ENCODE data around the gene TNFRSF1B. TPM values are rescaled to one million over a fixed set of nuclear protein-coding genes. Genes with fewer than 3 reads are reported as not detected.

The TNFRSF1B gene
- total RNA-seq, 3 donors from 2014 or later, result 218 to 255 (median 229) TPM

DNA sequence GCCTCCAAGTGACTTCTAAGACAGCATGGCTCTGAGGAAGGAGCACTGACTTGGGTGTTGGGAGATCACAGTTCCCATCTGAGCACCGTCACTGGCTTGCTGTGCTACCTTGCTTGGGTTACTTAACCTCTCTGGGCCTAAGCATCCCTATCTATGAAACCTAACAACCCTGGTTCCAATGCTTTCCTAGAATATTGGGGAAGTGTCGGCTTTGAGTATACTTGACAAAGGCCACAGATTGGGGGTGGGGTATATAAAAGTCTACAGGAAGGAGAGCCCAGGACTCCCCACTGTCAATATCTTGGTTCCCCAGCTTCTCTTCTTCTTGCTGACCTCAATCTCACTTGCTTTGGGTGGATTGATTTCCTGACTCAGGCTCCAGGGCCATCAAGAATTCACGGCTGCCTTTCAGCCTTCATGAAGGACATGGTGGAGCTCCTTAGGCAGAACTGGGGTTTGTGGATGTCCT is 6.3 kb downstream of the TNFRSF1B start:
- ATAC-seq, result no peak
- Mint-ChIP-seq H3K36me3 (ENCODE audit: insufficient read depth) (peaks cover 34% of the 10 kb centered on the region), H3K27me3 (ENCODE audit: low read depth) (no peaks in the 10 kb centered on the region)

GRCh38 chr1:12173631-12174121 is 6.9 kb downstream of the TNFRSF1B start:
- no peaks in the 10 kb centered on the region for H3K27me3 Mint-ChIP-seq (ENCODE audit: low read depth)
- peaks cover 33% of the 10 kb centered on the region for H3K36me3 Mint-ChIP-seq (ENCODE audit: insufficient read depth)
- peak overlapping the region; percentile 80 for H3K4me3 Mint-ChIP-seq
- ATAC-seq (peak; percentile 8 to 12), DNase-seq (peak; percentile 96)
- peaks cover 96% of the 10 kb centered on the region for H3K4me1 Mint-ChIP-seq (ENCODE audit: low read depth)
- H3K9me3 Mint-ChIP-seq, result peaks cover 5% of the 10 kb centered on the region

More for the DNA sequence above, 6.3 kb downstream of the TNFRSF1B start:
- Mint-ChIP-seq H3K4me1 (ENCODE audit: low read depth) (peaks cover 92% of the 10 kb centered on the region), H3K4me3 (peak overlapping the region; percentile 80), H3K9me3 (peaks cover 5% of the 10 kb centered on the region)
- no peak for DNase-seq

- ATAC-seq, result no peak
- H3K4me3 Mint-ChIP-seq, result peak overlapping the region; percentile 80
- peaks cover 96% of the 10 kb centered on the region for H3K4me1 Mint-ChIP-seq (ENCODE audit: low read depth)
- H3K36me3 Mint-ChIP-seq (ENCODE audit: insufficient read depth), result peaks cover 21% of the 10 kb centered on the region
- H3K9me3 Mint-ChIP-seq, result peaks cover 5% of the 10 kb centered on the region
- no peaks in the 10 kb centered on the region for H3K27me3 Mint-ChIP-seq (ENCODE audit: low read depth)
- no peak for DNase-seq
Measured at GRCh38 chr1:12174924-12175810, 8.4 kb downstream of the TNFRSF1B start.

- Mint-ChIP-seq H3K27me3 (ENCODE audit: low read depth) (no peaks in the 10 kb centered on the region), H3K4me1 (ENCODE audit: low read depth) (peaks cover 92% of the 10 kb centered on the region), H3K9me3 (peaks cover under 1% of the 10 kb centered on the region), H3K4me3 (peak overlapping the region; percentile 65), H3K36me3 (ENCODE audit: insufficient read depth) (peaks cover 16% of the 10 kb centered on the region)
- no peak for DNase-seq
- ATAC-seq, result no peak
Measured at GRCh38 chr1:12176298-12177118, 9.7 kb downstream of the TNFRSF1B start.

DNA sequence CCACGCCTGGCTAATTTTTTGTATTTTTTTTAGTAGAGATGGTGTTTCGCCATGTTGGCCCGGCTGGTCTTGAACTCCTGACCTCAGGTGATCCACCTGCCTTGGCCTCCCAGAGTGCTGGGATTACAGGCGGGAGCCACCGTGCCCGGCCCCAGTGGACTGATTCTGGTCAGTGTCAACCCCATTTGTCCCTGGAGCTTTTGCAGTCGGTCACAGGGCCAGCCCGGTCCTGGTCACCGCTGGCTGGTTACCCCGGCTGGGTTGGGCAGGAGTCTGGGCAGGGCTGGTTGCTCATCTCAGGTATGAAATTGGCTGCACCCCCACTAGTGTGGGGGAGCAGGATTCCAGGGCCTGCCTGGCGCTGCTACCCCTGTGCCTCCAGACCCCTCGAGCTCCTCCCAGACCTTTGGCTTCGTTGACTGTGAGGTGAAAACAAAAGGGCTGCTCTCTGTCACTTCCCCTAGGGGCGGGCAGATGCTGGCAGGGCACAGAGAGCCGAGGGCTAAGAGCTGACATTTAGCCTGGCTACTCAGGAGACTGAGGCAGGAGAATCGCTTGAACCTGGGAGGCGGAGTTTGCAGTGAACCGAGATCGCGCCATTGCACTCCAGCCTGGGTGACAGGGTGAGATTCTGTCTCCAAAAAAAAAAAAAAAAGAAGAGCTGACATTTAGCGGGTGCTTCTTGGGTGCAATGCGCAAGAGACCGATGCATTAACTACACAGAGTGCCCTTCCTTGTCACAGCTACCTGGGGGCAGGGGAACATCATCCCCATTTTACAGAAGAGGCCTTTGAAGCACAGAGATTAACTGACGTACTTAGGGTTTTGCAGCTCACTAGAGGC is 10.6 kb downstream of the TNFRSF1B start:
- Mint-ChIP-seq H3K36me3 (ENCODE audit: insufficient read depth) (peaks cover 16% of the 10 kb centered on the region), H3K27me3 (ENCODE audit: low read depth) (no peaks in the 10 kb centered on the region), H3K4me1 (ENCODE audit: low read depth) (peaks cover 92% of the 10 kb centered on the region), H3K9me3 (no peaks in the 10 kb centered on the region), H3K4me3 (peak overlapping the region; percentile 79)
- DNase-seq (no peak), ATAC-seq (no peak)

- H3K4me3 Mint-ChIP-seq, result peak overlapping the region; percentile 79
- peaks cover 92% of the 10 kb centered on the region for H3K4me1 Mint-ChIP-seq (ENCODE audit: low read depth)
- DNase-seq (peak; percentile 98), ATAC-seq (peak; percentile 78 to 80)
- H3K9me3 Mint-ChIP-seq, result no peaks in the 10 kb centered on the region
- H3K27me3 Mint-ChIP-seq (ENCODE audit: low read depth), result no peaks in the 10 kb centered on the region
- H3K36me3 Mint-ChIP-seq (ENCODE audit: insufficient read depth), result peaks cover 16% of the 10 kb centered on the region
Measured at GRCh38 chr1:12177999-12178441, 11.2 kb downstream of the TNFRSF1B start.

DNA sequence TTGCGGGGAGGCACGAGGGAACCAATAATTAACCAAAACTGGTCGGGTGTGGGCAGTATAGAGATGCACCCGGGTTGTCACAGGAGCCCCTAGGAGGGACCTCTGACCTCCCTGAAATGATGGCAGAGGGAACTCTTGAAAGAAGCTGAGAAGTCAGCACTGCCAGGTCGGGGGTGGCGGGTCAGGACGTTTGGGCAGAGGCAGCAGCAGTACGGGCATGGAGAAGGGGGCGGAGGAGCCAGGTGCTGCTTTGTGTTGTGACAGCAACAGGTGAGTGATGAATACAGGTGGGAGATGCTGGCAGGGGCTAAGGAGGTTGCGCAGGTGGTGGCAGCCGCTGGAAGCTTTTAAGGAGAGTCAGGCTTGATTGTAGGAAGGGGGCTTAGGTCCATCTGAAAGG is 11.7 kb downstream of the TNFRSF1B start:
- Mint-ChIP-seq H3K27me3 (ENCODE audit: low read depth) (no peaks in the 10 kb centered on the region), H3K36me3 (ENCODE audit: insufficient read depth) (peaks cover 16% of the 10 kb centered on the region), H3K9me3 (no peaks in the 10 kb centered on the region), H3K4me3 (peak overlapping the region; percentile 79), H3K4me1 (ENCODE audit: low read depth) (peaks cover 90% of the 10 kb centered on the region)
- ATAC-seq, result no peak
- DNase-seq, result no peak

DNA sequence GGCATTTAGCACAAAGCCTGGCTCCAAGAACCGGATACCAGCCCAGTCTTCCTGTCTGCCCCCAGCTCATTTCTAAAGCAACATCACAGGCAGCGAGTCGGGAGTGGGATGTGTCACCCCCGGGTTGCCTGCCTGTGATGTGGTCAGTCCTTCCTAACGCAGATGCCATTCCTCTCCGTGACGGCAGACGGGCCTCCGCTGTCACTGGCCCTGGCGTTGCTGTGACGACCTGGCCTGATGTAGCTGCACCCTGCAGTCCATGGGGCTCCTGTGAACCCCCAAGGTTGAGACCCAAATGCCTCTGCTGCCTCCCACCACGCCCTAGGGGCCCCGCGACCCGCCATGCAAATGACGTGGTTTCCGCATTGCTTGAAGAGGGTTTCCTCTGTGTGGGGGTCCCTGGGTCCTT is 12.3 kb downstream of the TNFRSF1B start:
- peaks cover 14% of the 10 kb centered on the region for H3K36me3 Mint-ChIP-seq (ENCODE audit: insufficient read depth)
- ATAC-seq, result peak; percentile 71 to 72

GRCh38 chr1:12179676-12180075 is 12.9 kb downstream of the TNFRSF1B start:
- H3K27me3 Mint-ChIP-seq (ENCODE audit: low read depth), result no peaks in the 10 kb centered on the region
- H3K9me3 Mint-ChIP-seq, result no peaks in the 10 kb centered on the region
- H3K4me3 Mint-ChIP-seq, result peak overlapping the region; percentile 79
- peaks cover 86% of the 10 kb centered on the region for H3K4me1 Mint-ChIP-seq (ENCODE audit: low read depth)
- peaks cover 14% of the 10 kb centered on the region for H3K36me3 Mint-ChIP-seq (ENCODE audit: insufficient read depth)
- ATAC-seq, result no peak
- DNase-seq, result no peak

More for the DNA sequence above, 12.3 kb downstream of the TNFRSF1B start:
- Mint-ChIP-seq H3K4me1 (ENCODE audit: low read depth) (peaks cover 90% of the 10 kb centered on the region), H3K27me3 (ENCODE audit: low read depth) (no peaks in the 10 kb centered on the region), H3K4me3 (peak overlapping the region; percentile 79), H3K9me3 (no peaks in the 10 kb centered on the region)
- peak; percentile 84 for DNase-seq

- ATAC-seq, result no peak
- no peaks in the 10 kb centered on the region for H3K27me3 Mint-ChIP-seq (ENCODE audit: low read depth)
- H3K4me3 Mint-ChIP-seq, result no peak overlapping the region
- peaks cover 84% of the 10 kb centered on the region for H3K4me1 Mint-ChIP-seq (ENCODE audit: low read depth)
- no peak for DNase-seq
- no peaks in the 10 kb centered on the region for H3K9me3 Mint-ChIP-seq
- H3K36me3 Mint-ChIP-seq (ENCODE audit: insufficient read depth), result peaks cover 14% of the 10 kb centered on the region
Measured at GRCh38 chr1:12180315-12180714, 13.5 kb downstream of the TNFRSF1B start.

DNA sequence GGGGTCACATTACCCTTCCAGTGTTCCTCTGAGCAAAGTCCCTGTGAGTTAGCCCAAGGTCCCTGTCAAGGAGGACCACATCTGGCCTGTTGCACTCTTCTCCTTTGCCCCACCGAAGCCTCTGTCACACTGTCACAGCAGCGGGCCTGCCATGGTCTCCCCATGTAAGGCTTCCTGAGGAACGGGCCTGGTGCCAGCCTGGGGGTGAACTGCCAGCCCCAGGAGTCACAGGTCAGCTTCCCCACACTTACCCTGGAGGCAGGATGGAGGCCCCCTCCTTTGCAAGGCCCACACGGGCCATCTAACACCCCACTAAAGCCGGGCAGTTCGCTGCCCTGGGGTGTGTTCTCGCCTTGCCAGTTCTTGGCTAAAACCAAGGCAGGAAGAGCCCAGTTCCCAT is 14.1 kb downstream of the TNFRSF1B start:
- no peak for DNase-seq
- Mint-ChIP-seq H3K4me1 (ENCODE audit: low read depth) (peaks cover 83% of the 10 kb centered on the region), H3K9me3 (no peaks in the 10 kb centered on the region), H3K36me3 (ENCODE audit: insufficient read depth) (peaks cover 14% of the 10 kb centered on the region), H3K27me3 (ENCODE audit: low read depth) (no peaks in the 10 kb centered on the region), H3K4me3 (no peak overlapping the region)
- no peak for ATAC-seq

DNA sequence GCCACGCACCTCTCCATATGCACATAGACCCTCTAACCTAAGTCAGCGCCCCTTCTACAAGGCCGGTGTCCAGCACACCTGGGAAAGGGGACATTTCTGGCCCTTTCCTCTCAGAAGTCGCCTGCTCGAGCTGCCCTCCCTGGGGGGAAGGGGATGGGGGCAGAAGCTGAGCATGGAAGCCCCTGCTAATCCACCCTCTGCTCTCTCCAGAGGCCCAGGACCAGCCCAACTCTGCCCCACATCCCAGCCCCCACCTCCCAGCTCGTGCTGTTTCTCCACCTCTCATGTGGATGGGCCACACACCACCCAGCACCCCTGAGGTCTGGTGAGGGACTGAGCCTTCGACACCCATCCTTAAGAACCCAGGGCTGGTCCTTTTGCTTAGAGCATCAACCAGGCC is 14.8 kb downstream of the TNFRSF1B start:
- Mint-ChIP-seq H3K9me3 (no peaks in the 10 kb centered on the region), H3K27me3 (ENCODE audit: low read depth) (no peaks in the 10 kb centered on the region), H3K4me3 (peak overlapping the region; percentile 48), H3K4me1 (ENCODE audit: low read depth) (peaks cover 79% of the 10 kb centered on the region), H3K36me3 (ENCODE audit: insufficient read depth) (peaks cover 11% of the 10 kb centered on the region)
- DNase-seq (no peak), ATAC-seq (no peak)

DNA sequence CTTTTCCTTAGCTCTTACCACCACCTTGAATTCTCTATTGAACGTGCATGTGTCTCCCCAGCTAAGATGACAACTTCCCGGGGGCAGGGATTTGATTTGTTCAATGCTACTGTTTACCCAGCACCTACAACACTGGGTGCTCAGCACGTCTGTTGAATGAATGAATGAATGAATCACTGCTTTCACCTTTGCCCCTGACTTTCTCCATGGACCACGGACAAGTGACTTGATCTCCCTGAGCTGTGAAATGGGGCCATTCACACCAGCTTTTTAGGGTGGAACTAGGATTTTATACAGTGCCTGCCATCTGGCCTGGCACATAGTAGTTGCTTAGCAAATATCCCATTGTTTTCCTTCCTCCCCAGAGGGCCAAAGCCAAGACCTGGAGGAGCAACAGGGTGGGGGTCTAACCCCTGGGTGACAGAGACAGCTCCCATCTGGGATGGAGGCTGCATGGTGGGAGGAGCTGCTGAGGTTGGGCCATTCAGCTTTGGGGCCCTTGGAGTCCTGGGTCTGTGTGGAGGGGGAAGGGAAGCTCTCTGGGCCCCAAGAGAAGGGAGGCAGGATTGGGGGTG is 15.7 kb downstream of the TNFRSF1B start:
- no peaks in the 10 kb centered on the region for H3K9me3 Mint-ChIP-seq

More for the DNA sequence above, 15.7 kb downstream of the TNFRSF1B start:
- Mint-ChIP-seq H3K4me3 (no peak overlapping the region), H3K4me1 (ENCODE audit: low read depth) (peaks cover 75% of the 10 kb centered on the region), H3K27me3 (ENCODE audit: low read depth) (no peaks in the 10 kb centered on the region), H3K36me3 (ENCODE audit: insufficient read depth) (peaks cover 13% of the 10 kb centered on the region)
- ATAC-seq, result no peak
- DNase-seq, result no peak
